Stimulated activated CD4-positive, alpha-beta T cell treated with anti-CD3 and anti-CD28 coated beads, Interleukin-1b, Interleukin-23, amount 100 ng/mL, for 1 hour (primary cell): ENCODE data around the gene ZNF436.

Source experiments
- DNase-seq, 2 donors: peaks; one replicate each; pipeline ENCODE4 v3.0.0-alpha.2; 2020; ENCODE audit warnings: low read depth in 2 of 2

The ZNF436 gene

GRCh38 chr1:23366598-23366997, 3.0 kb downstream of the ZNF436 start:
- DNase-seq = no peak

GRCh38 chr1:23366146-23366545, 3.5 kb downstream of the ZNF436 start:
- no peak for DNase-seq

GRCh38 chr1:23362218-23362713, 7.4 kb downstream of the ZNF436 start:
- no peak for DNase-seq

- no peak for DNase-seq
These were observed 11.2 kb downstream of the ZNF436 start for GRCh38 chr1:23358310-23358875.

GRCh38 chr1:23357138-23357908, 12.3 kb downstream of the ZNF436 start:
- DNase-seq = no peak

GRCh38 chr1:23356471-23357137, 13.0 kb downstream of the ZNF436 start:
- DNase-seq = no peak

GRCh38 chr1:23354245-23354644, 15.4 kb downstream of the ZNF436 start:
- no peak for DNase-seq

GRCh38 chr1:23352096-23352695, 17.4 kb downstream of the ZNF436 start:
- DNase-seq = no peak

- DNase-seq = no peak
These were observed 23.7 kb downstream of the ZNF436 start for GRCh38 chr1:23345920-23346319.

GRCh38 chr1:23344987-23345472, 24.6 kb downstream of the ZNF436 start:
- DNase-seq = no peak

- peak; percentile 94 to 99 for DNase-seq
These were observed 25.3 kb downstream of the ZNF436 start, which contains the start of gene HNRNPR for GRCh38 chr1:23344111-23344986. TSS of gene HNRNPR (minus strand) at chr1:23344284. CDS start at chr1:23341008, 3,276 bp downstream.

GRCh38 chr1:23343221-23344110, 26.2 kb downstream of the ZNF436 start:
- DNase-seq = peak in 1 of 2 donors; percentile 29

- DNase-seq = no peak
These were observed 27.5 kb downstream of the ZNF436 start for GRCh38 chr1:23341931-23342692.

- DNase-seq = no peak
These were observed 30.0 kb downstream of the ZNF436 start for GRCh38 chr1:23339632-23340031.

- no peak for DNase-seq
These were observed 31.8 kb downstream of the ZNF436 start for GRCh38 chr1:23337869-23338268.

GRCh38 chr1:23331713-23332112, 37.9 kb downstream of the ZNF436 start:
- DNase-seq = no peak

- DNase-seq = no peak
These were observed 38.8 kb downstream of the ZNF436 start for GRCh38 chr1:23330846-23331245.

- no peak for DNase-seq
These were observed 44.2 kb downstream of the ZNF436 start for GRCh38 chr1:23325393-23325792.

- DNase-seq = no peak
These were observed 46.9 kb downstream of the ZNF436 start for GRCh38 chr1:23322770-23323169.
